GM19351 (cell line): ENCODE data around the gene WNT3A.

Experiments used
- ATAC-seq: cut with Tn5 transposase; IDR thresholded peaks from one replicate; pipeline ENCODE4 v1.9.1; 2021; ENCODE audit warnings: mild to moderate bottlenecking, moderate library complexity; ENCODE audit not compliant: unreplicated experiment

Gene WNT3A

GRCh38 chr1:228110556-228110955 is 103.8 kb downstream of the WNT3A start:
- ATAC-seq, result no peak
